Measurements from ENCODE around the gene APBA2. TPM values are rescaled to one million over a fixed set of nuclear protein-coding genes. Genes with fewer than 3 reads are reported as not detected.

APBA2 gene
- total and polyA plus RNA-seq, 2 donors from 2014 or later = 1.0 to 6.1 TPM

DNA sequence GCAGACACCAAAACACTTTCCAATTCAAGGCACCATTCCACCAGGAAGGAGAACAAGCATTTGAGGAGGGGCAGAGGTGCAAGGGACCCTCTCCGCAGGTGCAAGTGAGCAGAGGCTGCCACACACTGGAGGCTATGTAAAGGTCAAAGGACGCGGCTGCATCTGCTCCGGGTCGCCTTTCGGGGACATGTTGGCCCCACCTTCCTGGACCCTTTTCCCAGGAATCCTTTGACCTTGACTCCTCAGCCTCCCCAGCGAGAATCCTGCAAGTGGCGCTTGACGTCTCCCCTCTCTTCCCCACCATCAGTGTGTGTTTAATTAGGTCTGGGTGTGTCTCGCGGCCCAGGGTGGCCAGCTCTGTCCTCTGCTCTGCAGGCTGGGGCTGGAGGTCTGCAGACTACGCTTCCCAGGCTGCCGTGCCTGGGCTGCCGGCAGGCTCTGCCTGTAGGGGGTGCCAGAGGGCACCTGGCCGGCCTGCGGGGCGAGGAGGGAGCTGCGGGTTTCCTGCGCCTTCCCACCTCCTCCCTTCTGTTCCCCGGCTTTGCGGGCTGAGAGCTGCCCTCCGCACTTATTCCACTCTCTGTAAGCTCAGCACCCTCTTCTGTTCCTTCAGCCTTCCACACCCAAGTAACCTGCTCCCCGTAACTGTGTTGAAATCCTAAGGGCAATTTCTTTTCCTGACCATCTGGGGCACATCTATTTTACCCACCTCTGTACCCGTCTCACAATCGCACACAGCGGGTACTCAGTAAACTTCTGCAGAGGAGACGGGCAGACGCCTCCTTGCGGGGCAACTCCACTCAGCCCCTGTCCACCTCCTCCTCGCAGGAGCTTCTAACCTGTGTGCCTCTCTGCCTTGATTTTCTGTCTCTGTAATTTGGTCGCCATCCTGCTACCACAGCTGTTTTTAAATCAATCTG lies 254.0 kb downstream of the APBA2 start:
- TF ChIP-seq, protein P1, sequence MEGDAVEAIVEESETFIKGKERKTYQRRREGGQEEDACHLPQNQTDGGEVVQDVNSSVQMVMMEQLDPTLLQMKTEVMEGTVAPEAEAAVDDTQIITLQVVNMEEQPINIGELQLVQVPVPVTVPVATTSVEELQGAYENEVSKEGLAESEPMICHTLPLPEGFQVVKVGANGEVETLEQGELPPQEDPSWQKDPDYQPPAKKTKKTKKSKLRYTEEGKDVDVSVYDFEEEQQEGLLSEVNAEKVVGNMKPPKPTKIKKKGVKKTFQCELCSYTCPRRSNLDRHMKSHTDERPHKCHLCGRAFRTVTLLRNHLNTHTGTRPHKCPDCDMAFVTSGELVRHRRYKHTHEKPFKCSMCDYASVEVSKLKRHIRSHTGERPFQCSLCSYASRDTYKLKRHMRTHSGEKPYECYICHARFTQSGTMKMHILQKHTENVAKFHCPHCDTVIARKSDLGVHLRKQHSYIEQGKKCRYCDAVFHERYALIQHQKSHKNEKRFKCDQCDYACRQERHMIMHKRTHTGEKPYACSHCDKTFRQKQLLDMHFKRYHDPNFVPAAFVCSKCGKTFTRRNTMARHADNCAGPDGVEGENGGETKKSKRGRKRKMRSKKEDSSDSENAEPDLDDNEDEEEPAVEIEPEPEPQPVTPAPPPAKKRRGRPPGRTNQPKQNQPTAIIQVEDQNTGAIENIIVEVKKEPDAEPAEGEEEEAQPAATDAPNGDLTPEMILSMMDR (IDR thresholded peaks at IDR 0.05; ENCODE audit: borderline replicate concordance, extremely low read depth, insufficient read depth) = peak; percentile 54
- DNase-seq (peak; percentile 72 to 86 (median 79)), FAIRE-seq (no peak)
- Histone ChIP-seq H3K9me3 (ENCODE audit: control insufficient read depth in 2 of 3, insufficient read depth in 1 of 3, low read length in 3 of 3) (no peaks in the 10 kb centered on the region), H3K27ac (ENCODE audit: low read depth in 2 of 2, low read length in 2 of 2) (no peak overlapping the region), H3K9ac (ENCODE audit: low read length in 3 of 3) (no peak overlapping the region), H3K36me3 (ENCODE audit: control insufficient read depth in 2 of 3, insufficient read depth in 3 of 3, low read length in 3 of 3) (no peaks in the 10 kb centered on the region), H3K4me1 (ENCODE audit: control insufficient read depth in 2 of 3, insufficient read depth in 2 of 3, low read depth in 1 of 3, low read length in 3 of 3) (peaks cover 0 to 2% (median 0%) of the 10 kb centered on the region in 3 donors), H3K4me3 (ENCODE audit: low read length in 3 of 3) (peak overlapping the region; percentile 11 to 36 (median 28)), H3K27me3 (ENCODE audit: control insufficient read depth, insufficient read depth, low read length) (no peaks in the 10 kb centered on the region)
- intact Hi-C loops (cut with DNase I) = no loop called here

DNA sequence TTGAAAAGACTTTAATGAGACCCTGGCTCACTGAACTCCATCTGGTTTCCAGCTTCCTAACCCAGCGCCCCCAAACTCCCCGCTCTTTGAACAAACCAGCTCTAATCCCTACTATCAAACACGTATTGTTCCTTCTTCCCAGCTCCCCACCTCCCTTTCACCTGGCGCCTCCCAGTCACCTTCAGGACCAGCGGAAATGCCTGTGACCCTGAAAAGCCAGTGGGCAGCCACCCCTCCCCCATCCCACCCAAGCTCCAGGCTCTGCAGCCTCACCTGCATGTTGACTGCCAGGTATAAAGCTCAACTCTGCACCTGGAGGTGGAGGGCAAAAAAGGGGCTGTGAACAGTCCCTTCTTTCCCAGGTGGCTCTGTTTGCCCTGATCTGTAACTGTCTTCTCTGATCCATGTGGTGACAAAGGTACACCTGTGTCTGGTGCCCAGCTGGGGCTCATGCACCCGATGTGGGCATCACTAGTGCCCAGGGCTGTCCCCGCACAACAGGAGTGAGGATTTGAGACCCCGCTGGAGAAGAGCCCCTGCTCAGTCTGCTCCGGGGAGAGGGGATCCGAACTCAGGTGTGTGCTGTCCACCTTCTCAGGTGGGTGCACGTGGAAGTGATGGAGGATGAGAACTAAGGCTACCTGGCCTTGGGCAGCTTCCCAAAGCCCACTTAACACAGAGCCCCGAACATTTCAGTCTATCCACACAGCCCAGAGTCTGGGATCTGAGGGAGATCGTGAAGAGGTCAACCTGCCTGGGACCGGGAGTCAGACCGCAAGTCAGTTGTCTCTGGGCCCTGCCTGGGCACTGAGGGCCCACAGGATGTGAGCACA lies 254.9 kb downstream of the APBA2 start:
- TF ChIP-seq, protein P1 (IDR thresholded peaks at IDR 0.05; ENCODE audit: borderline replicate concordance, extremely low read depth, insufficient read depth) = no peak
- FAIRE-seq (no peak), DNase-seq (peak in 2 of 5 donors; percentile 20 to 55)
- peaks cover 0 to 2% (median 0%) of the 10 kb centered on the region in 3 donors for H3K4me1 ChIP-seq (ENCODE audit: control insufficient read depth in 2 of 3, insufficient read depth in 2 of 3, low read depth in 1 of 3, low read length in 3 of 3)
- no peak overlapping the region for H3K27ac ChIP-seq (ENCODE audit: low read depth in 2 of 2, low read length in 2 of 2)
- H3K9me3 ChIP-seq (ENCODE audit: control insufficient read depth in 2 of 3, insufficient read depth in 1 of 3, low read length in 3 of 3) = no peaks in the 10 kb centered on the region
- peak overlapping the region in 1 of 3 donors; percentile 36 for H3K4me3 ChIP-seq (ENCODE audit: low read length in 3 of 3)
- H3K27me3 ChIP-seq (ENCODE audit: control insufficient read depth, insufficient read depth, low read length) = no peaks in the 10 kb centered on the region
- H3K9ac ChIP-seq (ENCODE audit: low read length in 3 of 3) = no peak overlapping the region
- intact Hi-C loops (cut with DNase I) = no loop called here
- H3K36me3 ChIP-seq (ENCODE audit: control insufficient read depth in 2 of 3, insufficient read depth in 3 of 3, low read length in 3 of 3) = no peaks in the 10 kb centered on the region

DNA sequence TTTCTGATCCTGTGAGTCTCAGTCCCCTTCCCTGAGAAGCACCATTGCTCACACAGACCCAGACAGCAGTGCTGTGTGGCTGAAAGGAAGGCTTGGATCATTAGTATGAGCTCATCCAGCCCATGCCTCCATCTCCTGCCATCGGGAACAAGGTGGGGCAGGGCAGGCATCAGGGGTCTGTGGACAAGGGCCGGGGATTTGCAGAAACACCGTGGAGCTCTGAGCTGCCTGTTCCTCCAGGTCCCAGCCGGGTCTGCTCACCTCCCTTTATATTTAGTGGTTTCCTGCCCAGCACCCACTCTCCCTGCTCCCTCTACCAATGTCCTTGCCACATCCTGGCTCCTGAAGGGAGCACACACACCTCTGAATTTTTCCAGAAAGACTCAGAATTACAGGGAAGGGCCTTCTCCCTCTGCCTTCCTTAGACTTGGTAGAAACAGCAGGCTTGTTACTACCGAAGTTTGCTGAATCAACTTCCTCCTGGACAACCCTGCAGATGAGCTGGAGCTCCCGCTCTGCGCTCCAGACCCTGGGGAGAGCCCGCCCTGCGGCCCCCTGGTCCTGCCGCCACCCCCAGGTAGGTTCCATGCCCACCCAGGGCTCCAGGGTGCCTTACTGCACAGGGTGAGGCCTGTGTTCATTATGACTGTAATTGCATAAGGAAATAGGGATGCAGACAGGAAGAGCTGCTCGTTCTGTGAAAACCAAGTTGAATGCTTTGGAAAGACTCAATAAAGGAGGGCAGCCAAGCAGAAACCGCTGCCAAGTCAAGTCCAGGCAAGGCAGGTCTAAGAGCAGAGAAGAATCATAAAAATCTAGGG lies 255.7 kb downstream of the APBA2 start:
- Histone ChIP-seq H3K27me3 (ENCODE audit: control insufficient read depth, insufficient read depth, low read length) (no peaks in the 10 kb centered on the region), H3K27ac (ENCODE audit: low read depth in 2 of 2, low read length in 2 of 2) (no peak overlapping the region), H3K36me3 (ENCODE audit: control insufficient read depth in 2 of 3, insufficient read depth in 3 of 3, low read length in 3 of 3) (no peaks in the 10 kb centered on the region), H3K9me3 (ENCODE audit: control insufficient read depth in 2 of 3, insufficient read depth in 1 of 3, low read length in 3 of 3) (no peaks in the 10 kb centered on the region), H3K4me3 (ENCODE audit: low read length in 3 of 3) (no peak overlapping the region), H3K4me1 (ENCODE audit: control insufficient read depth in 2 of 3, insufficient read depth in 2 of 3, low read depth in 1 of 3, low read length in 3 of 3) (peaks cover 0 to 2% (median 0%) of the 10 kb centered on the region in 3 donors), H3K9ac (ENCODE audit: low read length in 3 of 3) (no peak overlapping the region)
- TF ChIP-seq, protein P1 (IDR thresholded peaks at IDR 0.05; ENCODE audit: borderline replicate concordance, extremely low read depth, insufficient read depth) = no peak
- DNase-seq = peak in 1 of 5 donors; percentile 11
- intact Hi-C loops (cut with DNase I) = no loop called here
- no peak for FAIRE-seq
